ENCODE measurements around the gene APC.

The APC gene

DNA sequence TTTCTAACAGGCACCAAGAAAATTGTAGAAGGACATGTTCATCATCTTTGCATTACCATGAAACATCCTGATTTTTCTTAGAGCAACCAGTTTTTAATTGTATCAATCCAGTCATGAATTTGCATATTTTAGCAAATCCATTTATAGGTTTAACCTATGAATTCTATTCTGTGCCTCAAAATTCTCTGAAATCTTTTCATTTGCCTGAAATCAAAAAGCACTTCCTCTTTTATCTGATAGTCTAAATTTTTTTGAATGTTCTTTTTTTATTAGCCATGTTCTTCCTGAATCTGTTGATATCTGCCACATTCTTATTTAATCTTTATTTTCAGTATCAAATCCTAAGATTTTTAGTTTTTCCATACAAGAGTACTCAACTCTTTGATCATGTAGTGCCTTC lies 86.5 kb downstream of the APC start:
- H3K27ac ChIP-seq = no peak overlapping the region
- in situ Hi-C loops (cut with HindIII; ENCODE audit: low pct_ligation_motif_present, low sequenced_read_pairs) = no loop called here
- H3K27me3 ChIP-seq (replicated peaks) = no peaks in the 10 kb centered on the region
- no peak for TF ChIP-seq CTCF (IDR thresholded peaks at IDR 0.05; ENCODE audit: low read depth, low read length, missing control alignments)
- no peak overlapping the region for H3K4me3 ChIP-seq (ENCODE audit: low read depth, low read length)
- no peak for DNase-seq
- H3K36me3 ChIP-seq (replicated peaks) = peaks cover 28% of the 10 kb centered on the region

DNA sequence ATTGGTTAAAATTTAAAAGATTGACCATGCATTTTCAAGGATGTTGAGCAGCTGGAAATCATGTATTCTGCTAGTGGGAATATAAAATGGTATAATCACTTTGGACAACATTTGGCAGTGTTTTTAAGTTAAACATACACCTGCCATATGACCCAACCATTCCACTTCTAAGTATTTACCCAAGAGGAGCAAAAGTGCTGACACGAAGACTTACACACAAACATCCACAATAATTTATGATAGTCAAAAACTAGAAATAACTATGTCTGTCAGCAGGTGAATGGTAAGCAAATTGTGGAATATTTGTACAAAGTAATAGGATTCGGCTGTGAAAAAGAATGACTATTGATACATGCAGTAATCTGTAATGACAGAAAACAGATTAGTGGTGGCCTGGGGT lies 92.7 kb downstream of the APC start:
- in situ Hi-C loops (cut with HindIII; ENCODE audit: low pct_ligation_motif_present, low sequenced_read_pairs) = no loop called here
- DNase-seq = no peak
- TF ChIP-seq CTCF (IDR thresholded peaks at IDR 0.05; ENCODE audit: low read depth, low read length, missing control alignments) = no peak
- no peak overlapping the region for H3K27ac ChIP-seq
- no peak overlapping the region for H3K4me3 ChIP-seq (ENCODE audit: low read depth, low read length)
- H3K36me3 ChIP-seq (replicated peaks) = peaks cover 17% of the 10 kb centered on the region
- H3K27me3 ChIP-seq (replicated peaks) = no peaks in the 10 kb centered on the region

GRCh38 chr5:112833971-112834370 lies 96.3 kb downstream of the APC start:
- no peaks in the 10 kb centered on the region for H3K27me3 ChIP-seq (replicated peaks)
- H3K4me3 ChIP-seq (ENCODE audit: low read depth, low read length) = no peak overlapping the region
- H3K27ac ChIP-seq = no peak overlapping the region
- in situ Hi-C loops (cut with HindIII; ENCODE audit: low pct_ligation_motif_present, low sequenced_read_pairs) = no loop called here
- no peak for TF ChIP-seq CTCF (IDR thresholded peaks at IDR 0.05; ENCODE audit: low read depth, low read length, missing control alignments)
- H3K36me3 ChIP-seq (replicated peaks) = peaks cover 19% of the 10 kb centered on the region
- DNase-seq = no peak

GRCh38 chr5:112844489-112844888 lies 106.8 kb downstream of the APC start:
- DNase-seq = no peak
- no peak for TF ChIP-seq CTCF (IDR thresholded peaks at IDR 0.05; ENCODE audit: low read depth, low read length, missing control alignments)
- no peaks in the 10 kb centered on the region for H3K27me3 ChIP-seq (replicated peaks)
- peaks cover 1% of the 10 kb centered on the region for H3K36me3 ChIP-seq (replicated peaks)
- no peak overlapping the region for H3K27ac ChIP-seq
- H3K4me3 ChIP-seq (ENCODE audit: low read depth, low read length) = no peak overlapping the region
- in situ Hi-C loops (cut with HindIII; ENCODE audit: low pct_ligation_motif_present, low sequenced_read_pairs) = no loop called here

GRCh38 chr5:112846556-112846955 lies 108.9 kb downstream of the APC start:
- Histone ChIP-seq H3K27ac (no peak overlapping the region), H3K36me3 (replicated peaks) (no peaks in the 10 kb centered on the region), H3K27me3 (replicated peaks) (no peaks in the 10 kb centered on the region), H3K4me3 (ENCODE audit: low read depth, low read length) (no peak overlapping the region)
- no peak for TF ChIP-seq CTCF (IDR thresholded peaks at IDR 0.05; ENCODE audit: low read depth, low read length, missing control alignments)
- in situ Hi-C loops (cut with HindIII; ENCODE audit: low pct_ligation_motif_present, low sequenced_read_pairs) = no loop called here
- DNase-seq = no peak

DNA sequence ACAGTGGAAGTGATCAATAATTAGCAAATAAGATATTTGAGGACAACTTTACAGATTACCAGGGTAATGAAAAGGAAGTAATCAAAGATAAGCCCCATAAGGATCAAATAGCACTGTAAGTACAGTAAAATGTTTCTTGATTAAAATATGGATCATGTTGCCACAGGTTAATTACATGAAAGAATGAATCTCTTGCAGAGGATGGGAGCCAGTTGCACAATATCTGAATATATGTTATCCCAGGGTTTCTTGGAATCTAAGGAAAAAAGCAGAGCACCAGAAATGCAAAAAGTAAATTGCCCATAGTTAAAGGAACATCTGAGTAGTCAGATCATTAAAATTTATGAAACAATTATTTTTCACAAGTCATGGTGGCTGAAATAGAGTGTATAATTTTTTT lies 109.6 kb downstream of the APC start:
- H3K27ac ChIP-seq = no peak overlapping the region
- no peak for TF ChIP-seq CTCF (IDR thresholded peaks at IDR 0.05; ENCODE audit: low read depth, low read length, missing control alignments)
- DNase-seq = no peak
- no peak overlapping the region for H3K4me3 ChIP-seq (ENCODE audit: low read depth, low read length)
- no peaks in the 10 kb centered on the region for H3K27me3 ChIP-seq (replicated peaks)
- no peaks in the 10 kb centered on the region for H3K36me3 ChIP-seq (replicated peaks)
- in situ Hi-C loops (cut with HindIII; ENCODE audit: low pct_ligation_motif_present, low sequenced_read_pairs) = no loop called here

Measured in brain microvascular endothelial cell (primary cell).